ENCODE data around the gene DDHD1.

Gene DDHD1

DNA sequence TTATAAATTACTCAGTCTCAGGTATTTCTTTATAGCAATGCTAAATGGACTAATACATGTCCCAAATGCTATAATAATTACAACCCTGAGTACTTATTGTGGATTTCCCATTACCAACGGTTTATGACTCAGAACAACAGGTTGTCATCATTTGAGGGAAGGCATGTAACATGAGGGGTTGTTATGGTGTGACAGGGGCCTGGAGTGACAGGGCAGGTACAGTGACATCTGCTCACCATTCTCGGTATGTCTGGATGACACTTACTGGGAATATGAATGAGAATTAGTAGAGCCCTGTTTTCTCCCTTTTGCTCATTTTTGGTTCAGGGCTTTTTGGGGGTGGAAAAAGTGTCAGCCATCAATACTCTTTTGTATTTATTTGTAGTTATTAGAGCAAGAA lies 166.1 kb downstream of the DDHD1 start:
- peak; percentile 7 for DNase-seq

Measured in NCI-H2171 treated with DMSO at 0.1 percent for 48 hours (cell line).